GM12872 (cell line): ENCODE data around the gene THAP2.

Source experiments
- TF ChIP-seq, protein P1 (sequence below): IDR thresholded peaks from 3 replicates; pipeline ENCODE4 v1.5.1; 2011; ENCODE audit warnings: low read depth, mild to moderate bottlenecking, low read length, moderate library complexity; ENCODE audit not compliant: insufficient read depth

The THAP2 gene

DNA sequence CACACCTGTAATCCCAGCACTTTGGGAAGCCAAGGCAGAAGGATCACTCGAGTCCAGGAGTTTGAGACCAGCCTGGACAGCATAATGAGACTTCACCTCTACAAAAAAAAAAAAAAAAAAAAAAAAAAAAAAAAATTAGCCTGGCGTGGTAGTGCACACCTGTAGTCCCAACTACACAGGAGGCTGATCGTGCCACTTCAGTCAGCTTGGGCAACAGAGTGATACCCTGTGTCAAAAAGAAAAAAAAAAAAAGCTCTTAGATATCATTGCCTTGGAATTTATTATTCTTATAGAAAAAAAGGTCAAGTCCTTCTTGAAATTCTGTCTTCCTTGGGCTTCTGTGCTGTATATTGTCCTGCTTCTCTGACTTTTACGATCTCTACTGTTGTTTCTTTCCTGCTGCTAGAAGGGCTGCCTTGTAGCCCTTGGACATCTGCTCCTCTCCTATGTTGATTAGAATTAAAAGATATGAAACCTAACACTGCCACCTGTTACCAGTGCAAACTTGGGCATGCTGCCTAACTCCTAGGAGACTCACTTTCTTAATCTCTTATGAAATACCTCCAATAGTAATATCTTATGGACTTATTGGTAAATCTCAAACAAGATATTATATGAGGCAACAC, 27.5 kb downstream of the THAP2 start:
- TF ChIP-seq, protein P1, sequence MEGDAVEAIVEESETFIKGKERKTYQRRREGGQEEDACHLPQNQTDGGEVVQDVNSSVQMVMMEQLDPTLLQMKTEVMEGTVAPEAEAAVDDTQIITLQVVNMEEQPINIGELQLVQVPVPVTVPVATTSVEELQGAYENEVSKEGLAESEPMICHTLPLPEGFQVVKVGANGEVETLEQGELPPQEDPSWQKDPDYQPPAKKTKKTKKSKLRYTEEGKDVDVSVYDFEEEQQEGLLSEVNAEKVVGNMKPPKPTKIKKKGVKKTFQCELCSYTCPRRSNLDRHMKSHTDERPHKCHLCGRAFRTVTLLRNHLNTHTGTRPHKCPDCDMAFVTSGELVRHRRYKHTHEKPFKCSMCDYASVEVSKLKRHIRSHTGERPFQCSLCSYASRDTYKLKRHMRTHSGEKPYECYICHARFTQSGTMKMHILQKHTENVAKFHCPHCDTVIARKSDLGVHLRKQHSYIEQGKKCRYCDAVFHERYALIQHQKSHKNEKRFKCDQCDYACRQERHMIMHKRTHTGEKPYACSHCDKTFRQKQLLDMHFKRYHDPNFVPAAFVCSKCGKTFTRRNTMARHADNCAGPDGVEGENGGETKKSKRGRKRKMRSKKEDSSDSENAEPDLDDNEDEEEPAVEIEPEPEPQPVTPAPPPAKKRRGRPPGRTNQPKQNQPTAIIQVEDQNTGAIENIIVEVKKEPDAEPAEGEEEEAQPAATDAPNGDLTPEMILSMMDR: no peak

DNA sequence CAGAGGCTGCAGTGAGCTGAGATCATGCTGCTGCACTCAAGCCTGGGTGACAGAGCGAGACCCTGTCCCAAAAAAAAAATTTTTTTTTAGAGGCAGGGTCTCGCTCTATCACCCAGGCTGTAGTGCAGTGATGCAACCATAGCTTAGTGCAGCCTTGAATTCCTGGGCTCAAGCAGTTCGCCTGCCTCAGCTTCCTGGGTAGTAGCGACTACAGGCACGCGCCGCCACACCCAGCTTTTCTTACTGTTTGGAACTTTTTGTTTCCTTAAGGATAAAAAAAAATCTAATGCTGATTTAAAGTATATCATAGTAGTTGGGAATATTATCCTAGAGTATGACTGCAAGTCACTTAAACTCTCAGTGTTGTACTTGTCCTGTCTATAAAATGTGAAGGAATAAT, 29.0 kb downstream of the THAP2 start:
- TF ChIP-seq, protein P1: no peak

DNA sequence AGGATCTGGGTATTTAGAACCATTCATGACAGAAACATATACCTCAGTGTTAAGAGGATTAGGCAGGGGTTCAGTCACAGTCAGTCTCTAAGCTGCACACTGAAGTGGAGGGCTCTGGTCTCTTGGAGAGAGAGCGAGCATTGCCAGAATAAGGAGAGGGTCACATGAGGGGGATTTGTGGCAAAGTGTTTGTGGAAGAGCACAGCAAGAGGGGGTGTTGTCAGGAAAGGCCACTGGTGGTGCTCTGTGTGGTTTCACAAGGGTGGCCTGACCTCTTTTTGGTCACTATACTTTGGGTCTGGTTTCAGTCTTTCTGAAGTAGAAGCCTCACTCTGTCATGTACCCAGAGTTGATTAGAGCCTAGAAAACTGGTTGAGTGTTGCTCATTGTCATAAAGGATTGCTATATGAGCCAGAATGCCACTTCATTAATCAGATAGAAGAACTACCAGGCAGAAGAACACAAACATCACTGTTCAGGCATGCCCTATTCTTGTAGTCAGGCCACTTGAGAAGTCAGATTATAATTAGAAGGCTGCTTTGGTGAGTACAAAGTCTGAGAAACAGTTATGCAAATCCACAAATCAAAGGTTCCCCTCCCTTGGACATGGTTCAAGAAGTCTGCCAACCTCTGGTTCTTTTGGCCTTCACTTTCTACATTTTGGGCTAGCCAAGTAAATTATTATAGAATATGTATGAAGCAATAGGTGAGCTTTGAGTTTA, 30.2 kb downstream of the THAP2 start:
- TF ChIP-seq, protein P1: no peak

DNA sequence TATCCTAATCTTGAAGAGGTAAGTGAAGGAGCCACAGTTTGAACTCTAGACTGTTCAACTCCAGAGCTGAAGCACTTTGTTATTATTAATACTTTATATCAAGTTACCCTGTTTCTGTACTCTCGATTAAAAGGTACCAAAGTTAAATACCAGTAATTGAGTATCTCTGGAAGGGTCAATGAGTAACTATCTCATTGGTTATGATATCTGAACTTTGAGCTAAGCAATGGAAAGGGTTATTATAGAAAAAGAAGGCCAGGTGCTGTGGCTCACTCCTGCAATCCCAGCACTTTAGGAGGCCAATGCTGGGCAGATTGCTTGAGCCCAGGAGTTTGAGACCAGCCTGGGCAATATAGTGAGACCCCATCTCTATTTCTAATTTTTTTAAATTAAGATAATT, 31.7 kb downstream of the THAP2 start:
- TF ChIP-seq, protein P1: no peak

DNA sequence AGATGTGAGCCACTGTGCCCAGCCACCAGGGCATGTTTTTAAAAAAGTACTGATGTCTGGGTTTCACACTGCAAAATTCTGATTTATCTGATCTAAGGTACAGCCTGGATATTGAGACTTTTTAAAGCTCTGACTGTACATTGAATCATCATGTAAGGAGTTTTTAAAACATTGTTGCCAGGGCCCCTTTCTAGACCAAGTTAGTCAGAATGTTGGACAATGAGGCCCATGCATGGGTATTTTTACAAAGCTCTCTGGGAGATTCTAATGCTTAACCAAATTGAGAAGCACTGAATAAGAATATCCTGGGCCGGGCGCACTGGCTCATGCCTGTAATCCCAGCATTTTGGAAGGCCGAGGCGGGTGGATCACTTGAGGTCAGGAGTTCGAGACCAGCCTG, 38.5 kb downstream of the THAP2 start:
- TF ChIP-seq, protein P1: no peak

DNA sequence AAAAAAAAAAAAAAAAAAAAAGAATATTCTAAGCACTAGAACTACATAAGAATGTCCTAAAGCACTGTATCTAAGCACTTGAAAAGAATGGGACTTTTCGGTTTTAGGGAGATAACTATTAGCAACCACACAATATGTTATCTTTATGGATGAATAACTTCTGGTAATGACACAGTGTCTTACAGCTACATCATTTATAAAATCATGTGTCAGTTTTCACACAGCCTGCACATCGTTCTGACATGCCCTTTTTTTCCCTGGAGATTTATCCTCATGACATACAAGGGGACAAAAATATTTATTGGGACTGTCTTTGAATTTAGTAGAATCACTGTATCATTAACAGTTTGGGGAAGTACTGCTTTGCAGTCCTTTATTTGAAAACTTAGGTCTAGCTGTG, 39.1 kb downstream of the THAP2 start:
- TF ChIP-seq, protein P1: no peak

DNA sequence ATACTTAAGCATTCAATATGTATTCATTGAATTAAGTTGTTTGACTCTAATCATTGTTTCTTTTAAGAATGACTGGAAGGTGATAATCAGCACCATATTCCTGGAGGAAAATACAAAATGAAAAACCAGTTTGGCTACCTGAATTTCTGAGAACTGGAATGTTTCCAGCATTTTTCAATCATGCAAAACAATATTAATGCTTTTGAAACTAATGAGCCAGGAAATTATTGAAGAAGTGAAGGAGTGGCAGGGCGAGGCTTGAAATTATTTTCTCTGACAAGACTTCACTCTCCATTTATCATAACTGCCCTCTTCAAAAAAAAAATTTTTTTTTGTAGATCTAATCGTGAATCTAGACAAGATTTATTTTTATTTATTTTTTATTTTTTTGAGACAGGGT, 40.8 kb downstream of the THAP2 start:
- TF ChIP-seq, protein P1: no peak
